Fibroblast of pulmonary artery (primary cell): Measurements from ENCODE around the gene TOGARAM2.

ENCODE experiments used
- DNase-seq: peaks from one replicate; pipeline ENCODE4 v3.0.0-alpha.2; 2010; ENCODE audit warnings: low read depth
- H3K4me3 ChIP-seq: replicated peaks from 2 replicates; pipeline ENCODE4 v1.5.1; 2011; ENCODE audit warnings: low read depth, mild to moderate bottlenecking, control low read depth, low read length, moderate library complexity
- TF ChIP-seq, protein P1 (sequence below): IDR thresholded peaks from 2 replicates; pipeline ENCODE4 v1.5.1; 2011; ENCODE audit warnings: mild to moderate bottlenecking, control low read depth, low read length, inconsistent platforms; ENCODE audit errors: missing control alignments

Gene TOGARAM2

GRCh38 chr2:28991021-28991420 lies 9.9 kb downstream of the TOGARAM2 start:
- TF ChIP-seq, protein P1, sequence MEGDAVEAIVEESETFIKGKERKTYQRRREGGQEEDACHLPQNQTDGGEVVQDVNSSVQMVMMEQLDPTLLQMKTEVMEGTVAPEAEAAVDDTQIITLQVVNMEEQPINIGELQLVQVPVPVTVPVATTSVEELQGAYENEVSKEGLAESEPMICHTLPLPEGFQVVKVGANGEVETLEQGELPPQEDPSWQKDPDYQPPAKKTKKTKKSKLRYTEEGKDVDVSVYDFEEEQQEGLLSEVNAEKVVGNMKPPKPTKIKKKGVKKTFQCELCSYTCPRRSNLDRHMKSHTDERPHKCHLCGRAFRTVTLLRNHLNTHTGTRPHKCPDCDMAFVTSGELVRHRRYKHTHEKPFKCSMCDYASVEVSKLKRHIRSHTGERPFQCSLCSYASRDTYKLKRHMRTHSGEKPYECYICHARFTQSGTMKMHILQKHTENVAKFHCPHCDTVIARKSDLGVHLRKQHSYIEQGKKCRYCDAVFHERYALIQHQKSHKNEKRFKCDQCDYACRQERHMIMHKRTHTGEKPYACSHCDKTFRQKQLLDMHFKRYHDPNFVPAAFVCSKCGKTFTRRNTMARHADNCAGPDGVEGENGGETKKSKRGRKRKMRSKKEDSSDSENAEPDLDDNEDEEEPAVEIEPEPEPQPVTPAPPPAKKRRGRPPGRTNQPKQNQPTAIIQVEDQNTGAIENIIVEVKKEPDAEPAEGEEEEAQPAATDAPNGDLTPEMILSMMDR, result no peak
- peak; percentile 55 for DNase-seq
- H3K4me3 ChIP-seq, result no peak overlapping the region

DNA sequence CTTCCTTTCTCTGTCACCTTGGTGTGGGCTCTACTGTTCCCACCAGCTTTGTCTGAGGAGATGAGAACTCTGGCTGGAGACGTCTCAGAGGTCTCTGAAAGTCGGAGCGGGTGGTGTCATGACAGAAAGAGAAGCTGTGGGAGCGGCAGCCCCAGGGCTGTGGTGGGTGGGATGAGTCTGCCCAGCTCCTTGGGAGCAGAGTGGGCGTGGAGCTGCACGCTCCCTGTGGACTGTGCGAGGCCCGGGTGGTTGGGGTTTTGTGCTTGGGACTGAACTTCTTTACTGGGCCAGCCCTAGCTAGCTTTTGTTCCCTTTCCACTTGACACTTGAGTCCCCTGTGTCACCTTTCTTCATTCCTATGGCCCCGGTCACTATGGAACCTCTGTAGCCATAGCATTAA lies 10.4 kb downstream of the TOGARAM2 start:
- DNase-seq, result no peak
- TF ChIP-seq, protein P1, result no peak
- H3K4me3 ChIP-seq, result no peak overlapping the region

DNA sequence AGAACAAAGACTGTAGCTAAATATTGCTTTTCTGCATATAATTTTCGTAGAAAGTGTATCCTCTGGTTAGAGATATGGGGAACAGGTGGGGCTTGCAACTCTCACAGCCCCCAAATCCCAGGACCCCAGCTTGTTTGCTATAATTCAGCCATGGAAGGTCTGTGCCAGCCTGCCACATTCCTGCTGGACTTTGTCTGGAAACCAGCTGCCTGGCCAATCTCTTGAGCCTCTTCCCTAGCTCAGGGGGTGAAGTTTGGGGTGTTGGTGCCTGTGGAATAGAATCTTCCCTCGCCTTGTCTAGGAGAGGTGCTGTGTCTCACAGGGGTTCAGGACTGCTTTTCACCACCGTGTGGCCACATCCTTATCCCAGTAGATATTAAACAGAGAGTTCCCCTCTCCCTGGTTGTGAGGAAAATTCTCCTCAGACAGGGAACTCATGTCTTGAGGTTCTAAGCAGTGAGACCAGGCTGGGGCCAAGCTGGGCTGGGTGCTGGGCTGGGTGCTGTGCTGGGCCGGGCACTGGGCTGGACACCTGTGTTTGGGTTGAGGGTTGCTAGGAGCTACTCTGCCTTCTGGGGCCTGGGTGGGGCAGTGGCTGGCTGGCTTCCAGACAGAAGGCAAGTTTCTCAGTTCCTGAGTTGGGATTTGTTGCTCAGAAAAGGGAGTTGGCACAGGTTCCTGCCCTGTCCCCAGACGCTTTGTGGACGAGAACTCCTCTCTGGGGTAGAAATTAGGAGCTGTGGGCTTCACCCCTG lies 12.3 kb downstream of the TOGARAM2 start:
- no peak overlapping the region for H3K4me3 ChIP-seq
- DNase-seq, result no peak
- TF ChIP-seq, protein P1, result no peak

DNA sequence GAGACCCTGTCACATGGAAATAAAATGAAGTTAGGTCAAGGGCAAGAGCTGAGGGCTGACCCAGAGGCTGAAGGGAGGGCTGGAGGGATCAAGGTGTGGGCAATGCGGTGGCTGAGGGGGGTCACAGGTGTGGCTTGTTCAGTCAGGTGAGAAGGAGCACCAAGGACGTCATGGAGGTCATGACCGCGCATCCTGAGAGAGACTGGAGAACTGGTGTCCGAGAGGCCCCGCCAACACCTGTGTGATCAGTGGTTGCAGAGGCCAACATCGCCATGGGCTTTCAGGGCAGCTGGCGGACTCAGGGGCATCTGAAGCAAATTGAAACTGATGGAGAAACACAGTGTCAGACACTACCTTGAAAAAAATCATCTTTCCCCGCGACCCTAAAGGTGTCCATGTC lies 13.0 kb downstream of the TOGARAM2 start:
- H3K4me3 ChIP-seq, result no peak overlapping the region
- TF ChIP-seq, protein P1, result no peak

GRCh38 chr2:28994679-28995078 lies 13.6 kb downstream of the TOGARAM2 start:
- H3K4me3 ChIP-seq, result no peak overlapping the region
- TF ChIP-seq, protein P1, result no peak
- DNase-seq, result no peak

More for the DNA sequence above, 13.0 kb downstream of the TOGARAM2 start:
- no peak for DNase-seq

- TF ChIP-seq, protein P1, result no peak
- DNase-seq, result no peak
- H3K4me3 ChIP-seq, result no peak overlapping the region
These were observed 15.0 kb downstream of the TOGARAM2 start for GRCh38 chr2:28995765-28996750.
